ENCODE data around the gene ENGASE. TPM values are rescaled to one million over a fixed set of nuclear protein-coding genes. Genes with fewer than 3 reads are reported as not detected.

The ENGASE gene
- total and polyA plus RNA-seq, 2 donors (not counting 1 experiment from before 2014, with no cell fraction given), result 92.1 to 122 TPM

GRCh38 chr17:79132271-79133064, 57.8 kb downstream of the ENGASE start:
- Histone ChIP-seq H3K4me2 (replicated peaks; ENCODE audit: low read depth, low read length, poor library complexity, severe bottlenecking) (no peak overlapping the region), H3K36me3 (replicated peaks in 1 of 2; ENCODE audit: control extremely low read depth in 1 of 2, control insufficient read depth in 1 of 2, extremely low read depth in 1 of 2, insufficient read depth in 2 of 2, low read length in 1 of 2) (no peaks in the 10 kb centered on the region), H4K20me1 (ENCODE audit: control insufficient read depth, insufficient read depth, low read length, poor library complexity, severe bottlenecking) (no peaks in the 10 kb centered on the region), H3K27me3 (replicated peaks in 1 of 4; ENCODE audit: control extremely low read depth in 1 of 4, control insufficient read depth in 3 of 4, insufficient read depth in 4 of 4, low read length in 3 of 4) (peaks cover 0 to 2% (median 1%) of the 10 kb centered on the region in 4 experiments), H3K9ac (ENCODE audit: low read length) (no peak overlapping the region), H3K79me2 (ENCODE audit: control insufficient read depth, insufficient read depth, low read length) (no peaks in the 10 kb centered on the region), H3K27ac (ENCODE audit: low read length in 2 of 2) (no peak overlapping the region), H3K4me3 (ENCODE audit: control extremely low read depth in 1 of 5, extremely low read depth in 1 of 5, insufficient read depth in 1 of 5, low read depth in 2 of 5, low read length in 4 of 5) (no peak overlapping the region), H2AFZ (ENCODE audit: insufficient read depth, low read depth, low read length, poor library complexity, severe bottlenecking) (no peak overlapping the region), H3K4me1 (ENCODE audit: control insufficient read depth in 2 of 2, insufficient read depth in 2 of 2, low read length in 2 of 2) (no peaks in the 10 kb centered on the region), H3K9me3 (ENCODE audit: control extremely low read depth in 1 of 3, control insufficient read depth in 2 of 3, insufficient read depth in 1 of 3, low read length in 2 of 3) (no peaks in the 10 kb centered on the region)
- intact Hi-C loops (cut with micrococcal nuclease), result no loop called here
- CTCF ChIA-PET, result interaction anchor here (1.4 kb wide), 1 partner anchor 261 kb away, joined by 3 read pairs; no protein-coding TSS in a partner anchor
- no peak overlapping the region for H3K4me3 Mint-ChIP-seq
- H3K4me1 Mint-ChIP-seq, result no peaks in the 10 kb centered on the region
- WGBS (ENCODE audit: insufficient coverage), result 79% methylated on average over 25 of the region's 36 CpGs
- ATAC-seq (ENCODE audit: low read depth) (no peak), DNase-seq (no peak)
- no peak overlapping the region for H3K27ac Mint-ChIP-seq
- TF ChIP-seq CTCF (IDR thresholded peaks at IDR 0.05), result no peak
- POLR2A ChIA-PET, result no interaction called here
- no peaks in the 10 kb centered on the region for H3K9me3 Mint-ChIP-seq (ENCODE audit: insufficient read depth)
- H3K27me3 Mint-ChIP-seq, result peaks cover 11% of the 10 kb centered on the region

GRCh38 chr17:79133214-79133613, 58.6 kb downstream of the ENGASE start:
- peaks cover 0 to 6% (median 0%) of the 10 kb centered on the region in 3 donors for H3K9me3 ChIP-seq (ENCODE audit: control extremely low read depth in 1 of 3, control insufficient read depth in 2 of 3, insufficient read depth in 1 of 3, low read length in 2 of 3)
- POLR2A ChIA-PET, result no interaction called here
- WGBS (ENCODE audit: insufficient coverage), result 100% methylated on average over 1 of the region's 1 CpG
- H3K4me3 ChIP-seq (ENCODE audit: control extremely low read depth in 1 of 5, extremely low read depth in 1 of 5, insufficient read depth in 1 of 5, low read depth in 2 of 5, low read length in 4 of 5), result no peak overlapping the region
- no peak for ATAC-seq (ENCODE audit: low read depth)
- no peak overlapping the region for H3K4me2 ChIP-seq (replicated peaks; ENCODE audit: low read depth, low read length, poor library complexity, severe bottlenecking)
- no peak for DNase-seq
- Mint-ChIP-seq H3K9me3 (ENCODE audit: insufficient read depth) (no peaks in the 10 kb centered on the region), H3K27me3 (peaks cover 11% of the 10 kb centered on the region), H3K4me3 (no peak overlapping the region), H3K4me1 (no peaks in the 10 kb centered on the region), H3K27ac (no peak overlapping the region)
- CTCF ChIA-PET, result interaction anchor here (1.4 kb wide), 1 partner anchor 260 kb away, joined by 3 read pairs; no protein-coding TSS in a partner anchor
- H3K9ac ChIP-seq (ENCODE audit: low read length), result no peak overlapping the region
- no peaks in the 10 kb centered on the region for H3K4me1 ChIP-seq (ENCODE audit: control insufficient read depth in 2 of 2, insufficient read depth in 2 of 2, low read length in 2 of 2)
- TF ChIP-seq EZH2 (IDR thresholded peaks at IDR 0.05; ENCODE audit: borderline replicate concordance, insufficient read depth, low read depth, low read length, poor library complexity, severe bottlenecking) (no peak), CTCF (IDR thresholded peaks at IDR 0.05) (no peak)
- no peak overlapping the region for H3K27ac ChIP-seq (ENCODE audit: low read length in 2 of 2)
- intact Hi-C loops (cut with micrococcal nuclease), result no loop called here
- no peak overlapping the region for H2AFZ ChIP-seq (ENCODE audit: insufficient read depth, low read depth, low read length, poor library complexity, severe bottlenecking)
- no peaks in the 10 kb centered on the region for H4K20me1 ChIP-seq (ENCODE audit: control insufficient read depth, insufficient read depth, low read length, poor library complexity, severe bottlenecking)
- H3K27me3 ChIP-seq (replicated peaks in 1 of 4; ENCODE audit: control extremely low read depth in 1 of 4, control insufficient read depth in 3 of 4, insufficient read depth in 4 of 4, low read length in 3 of 4), result peaks cover 0 to 2% (median 1%) of the 10 kb centered on the region in 4 experiments
- no peaks in the 10 kb centered on the region for H3K79me2 ChIP-seq (ENCODE audit: control insufficient read depth, insufficient read depth, low read length)
- no peaks in the 10 kb centered on the region for H3K36me3 ChIP-seq (replicated peaks in 1 of 2; ENCODE audit: control extremely low read depth in 1 of 2, control insufficient read depth in 1 of 2, extremely low read depth in 1 of 2, insufficient read depth in 2 of 2, low read length in 1 of 2)
